HG02588 (cell line): Measurements from ENCODE around the gene SNX8.

Source experiments
- ATAC-seq: cut with Tn5 transposase; IDR thresholded peaks from one replicate; pipeline ENCODE4 v1.9.1; 2021; ENCODE audit warnings: mild to moderate bottlenecking, moderate library complexity; ENCODE audit not compliant: unreplicated experiment

SNX8 gene

DNA sequence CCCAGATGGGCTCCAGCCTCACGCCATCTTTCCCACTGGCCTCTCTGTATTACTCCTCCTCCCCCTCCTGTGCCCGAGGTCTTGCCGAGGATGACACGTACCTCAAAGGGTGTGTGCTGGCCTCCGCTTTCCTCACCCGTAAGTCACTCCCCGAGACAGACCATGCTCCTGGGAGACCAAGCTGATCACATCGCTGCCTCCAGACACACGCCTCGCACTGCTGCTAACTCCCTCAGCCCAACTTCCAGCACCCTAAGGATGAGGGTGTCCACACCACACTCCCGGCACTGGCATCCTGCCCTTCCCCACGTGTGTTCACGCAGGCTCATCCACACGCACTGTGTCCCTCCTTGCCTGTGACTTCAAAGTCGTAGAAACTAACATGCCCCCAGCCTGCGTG lies 105.5 kb downstream of the SNX8 start:
- no peak for ATAC-seq

DNA sequence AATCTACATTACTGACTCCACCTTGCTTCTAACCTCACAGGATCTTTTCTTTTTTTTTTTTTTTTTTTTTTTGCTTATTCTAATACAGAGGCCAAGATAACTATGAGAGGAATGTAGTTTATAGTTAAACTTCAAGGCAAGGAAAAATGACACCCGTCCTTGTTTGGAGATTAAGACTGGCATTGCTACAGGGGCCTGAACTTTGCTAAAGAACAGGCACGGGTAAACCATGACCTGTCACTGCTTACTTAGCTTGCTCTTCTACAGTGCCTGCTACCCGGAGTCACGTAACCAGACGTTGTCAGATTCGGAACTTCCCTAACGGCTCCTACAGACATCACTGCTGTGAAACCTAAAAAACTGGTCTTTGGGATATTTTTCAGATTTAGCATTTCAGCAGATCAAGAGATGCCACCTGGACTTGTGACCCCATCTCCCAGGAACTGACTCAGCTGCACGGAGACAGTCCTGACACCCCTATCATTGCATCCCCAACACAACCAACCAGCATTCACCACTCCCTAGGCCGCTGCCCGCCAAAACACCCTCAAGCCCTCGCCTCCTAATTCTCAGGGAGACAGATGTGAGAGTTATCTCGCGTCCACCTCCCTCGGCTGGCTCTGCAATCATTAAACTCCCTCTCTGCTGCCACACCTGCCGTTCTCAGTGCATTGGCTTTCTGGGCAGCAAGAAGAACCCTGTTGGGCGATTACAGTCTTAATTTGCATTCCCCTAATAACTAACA lies 109.0 kb downstream of the SNX8 start:
- ATAC-seq = no peak

DNA sequence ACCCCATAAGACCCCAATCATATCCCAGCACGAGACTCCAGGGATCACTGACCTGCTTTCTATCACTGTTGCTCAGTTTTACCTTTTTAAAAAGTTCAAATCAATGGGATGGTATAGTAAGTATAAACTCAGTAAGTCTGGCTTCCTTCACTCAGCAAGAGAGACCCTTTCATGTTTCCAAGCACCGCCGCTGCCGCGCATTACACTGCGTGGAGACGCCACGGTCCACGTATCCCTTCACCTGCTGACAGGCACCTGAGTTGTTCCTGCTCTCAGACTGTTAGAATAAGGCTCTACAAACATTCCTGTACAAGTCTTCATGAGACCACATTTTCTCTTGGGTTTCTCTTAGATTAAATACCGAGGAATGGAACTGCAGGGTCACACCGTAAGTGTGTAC lies 109.8 kb downstream of the SNX8 start:
- ATAC-seq = no peak

DNA sequence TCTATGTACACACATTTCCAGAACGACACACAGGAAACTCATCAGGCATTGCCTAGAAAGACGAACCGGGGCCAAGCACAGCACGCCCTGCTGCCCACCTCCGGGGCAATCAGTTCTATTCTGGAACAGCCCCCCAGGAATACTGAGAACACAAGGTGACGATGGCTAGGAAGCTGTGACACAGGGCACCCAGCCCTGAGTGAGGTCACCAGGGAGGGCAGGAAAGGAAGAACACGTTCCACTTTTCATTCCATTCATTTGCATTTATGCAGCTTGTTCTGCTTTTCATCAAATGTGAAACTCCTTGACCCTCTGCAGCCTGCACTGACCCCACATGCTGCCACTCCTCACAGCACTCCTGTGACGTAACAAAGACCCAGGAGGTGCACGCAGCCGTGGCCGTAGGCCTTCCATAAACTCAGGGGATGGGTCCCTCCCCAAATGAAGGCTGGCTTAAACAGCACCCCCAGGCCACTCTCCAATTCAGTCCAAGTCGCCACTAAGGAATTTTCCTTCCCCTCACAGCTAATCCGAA lies 110.4 kb downstream of the SNX8 start:
- ATAC-seq = no peak

DNA sequence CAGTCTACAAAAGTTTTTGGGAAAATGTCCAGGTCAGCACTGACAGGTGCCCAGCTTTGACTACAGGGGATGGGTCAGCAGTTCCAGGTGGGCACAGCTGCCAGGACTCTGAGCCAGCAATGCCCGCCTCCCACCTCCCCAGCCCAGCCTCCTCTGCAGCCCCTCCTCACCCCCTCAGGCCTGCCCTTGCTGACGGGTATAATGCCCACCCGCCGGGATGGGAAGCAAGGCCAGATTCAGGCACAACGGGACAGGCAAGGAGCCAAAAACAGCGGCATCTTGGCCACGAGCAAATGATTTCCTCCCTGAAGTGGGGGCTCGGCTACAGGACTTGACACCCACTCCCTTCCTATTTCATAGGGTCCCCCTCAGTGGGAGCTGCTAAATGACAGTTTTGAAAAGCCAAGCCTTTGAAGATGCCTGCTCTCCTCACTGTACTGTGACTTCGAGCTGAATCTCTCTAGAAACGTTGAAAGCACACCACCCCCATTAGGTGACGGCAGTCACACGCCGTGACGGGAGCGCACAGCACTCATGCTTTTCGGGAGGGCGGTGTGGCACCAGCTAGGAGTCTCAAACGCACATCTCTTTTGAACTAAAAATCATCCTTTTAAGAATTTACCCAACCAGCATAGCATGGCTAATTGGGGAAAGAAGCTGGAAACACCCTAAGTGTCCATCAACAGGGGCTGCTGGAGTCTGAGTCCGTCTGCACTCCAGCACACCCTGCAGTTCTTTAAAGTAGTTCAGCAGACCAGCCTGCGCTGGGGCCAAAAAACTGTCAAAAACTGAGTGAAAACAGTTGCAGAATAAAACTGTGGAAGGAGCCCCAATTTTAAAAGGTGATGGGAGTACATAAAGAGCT lies 111.1 kb downstream of the SNX8 start:
- no peak for ATAC-seq

DNA sequence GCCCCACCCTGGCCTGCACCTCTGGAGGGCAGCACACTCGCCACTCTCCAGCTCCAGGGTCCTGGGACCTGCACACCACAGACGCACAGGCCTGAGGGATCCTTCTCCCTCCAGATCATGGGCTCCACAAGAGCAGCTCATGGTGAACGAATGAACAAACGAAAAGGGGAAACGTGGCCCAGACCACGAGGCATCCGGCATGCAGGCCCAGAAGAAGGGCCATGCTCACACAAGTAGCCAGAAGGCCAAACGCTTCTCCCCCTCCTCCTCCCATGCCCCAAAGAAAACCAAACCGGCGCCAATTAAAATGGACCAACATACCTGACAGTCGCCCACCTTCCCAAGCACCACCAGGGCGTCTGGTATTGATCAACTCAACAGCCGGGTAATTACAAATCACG lies 111.9 kb downstream of the SNX8 start:
- ATAC-seq = no peak
